Tibial nerve (tissue), 4 donors: ENCODE results near the gene FANCE.

Source experiments
- EP300 ChIP-seq, 2 donors: sonication (generic); formaldehyde crosslinking; IDR thresholded peaks; one replicate each; pipeline ENCODE4 v1.6.1; 2017; ENCODE audit warnings: antibody characterized with exemption in 2 of 2, mild to moderate bottlenecking in 1 of 2
- TF ChIP-seq, protein P1 (sequence below), 5 experiments: fragments of 200-600 bp in 3 of 5; fragments of 450-650 bp in 2 of 5; sonication (generic) in 3 of 5; IDR thresholded peaks; one replicate each; pipeline ENCODE4 v1.5.1; 2016 to 2019; ENCODE audit warnings: antibody characterized with exemption in 5 of 5, mild to moderate bottlenecking in 3 of 5, moderate library complexity in 2 of 5

DNA sequence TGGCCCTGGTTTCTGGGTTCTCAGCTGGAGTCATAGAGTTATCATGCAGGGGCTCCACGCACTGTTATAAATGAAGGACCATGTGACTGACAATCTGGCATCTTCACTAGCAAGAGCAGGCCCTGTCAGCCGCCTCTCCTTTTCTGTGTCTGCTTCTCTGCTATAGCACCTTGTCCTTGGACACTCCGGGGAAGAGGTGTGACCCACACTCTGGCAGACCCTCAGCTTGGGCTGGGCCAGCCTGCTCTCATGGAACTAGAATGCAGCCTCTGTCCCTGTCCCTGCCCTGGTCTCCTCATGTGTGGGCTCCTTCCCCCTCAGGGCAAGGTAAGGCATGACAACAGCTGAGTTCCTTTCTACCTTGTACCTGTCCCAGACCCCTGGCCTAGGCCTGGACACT, 10.9 kb upstream of the FANCE start:
- TF ChIP-seq, protein P1, sequence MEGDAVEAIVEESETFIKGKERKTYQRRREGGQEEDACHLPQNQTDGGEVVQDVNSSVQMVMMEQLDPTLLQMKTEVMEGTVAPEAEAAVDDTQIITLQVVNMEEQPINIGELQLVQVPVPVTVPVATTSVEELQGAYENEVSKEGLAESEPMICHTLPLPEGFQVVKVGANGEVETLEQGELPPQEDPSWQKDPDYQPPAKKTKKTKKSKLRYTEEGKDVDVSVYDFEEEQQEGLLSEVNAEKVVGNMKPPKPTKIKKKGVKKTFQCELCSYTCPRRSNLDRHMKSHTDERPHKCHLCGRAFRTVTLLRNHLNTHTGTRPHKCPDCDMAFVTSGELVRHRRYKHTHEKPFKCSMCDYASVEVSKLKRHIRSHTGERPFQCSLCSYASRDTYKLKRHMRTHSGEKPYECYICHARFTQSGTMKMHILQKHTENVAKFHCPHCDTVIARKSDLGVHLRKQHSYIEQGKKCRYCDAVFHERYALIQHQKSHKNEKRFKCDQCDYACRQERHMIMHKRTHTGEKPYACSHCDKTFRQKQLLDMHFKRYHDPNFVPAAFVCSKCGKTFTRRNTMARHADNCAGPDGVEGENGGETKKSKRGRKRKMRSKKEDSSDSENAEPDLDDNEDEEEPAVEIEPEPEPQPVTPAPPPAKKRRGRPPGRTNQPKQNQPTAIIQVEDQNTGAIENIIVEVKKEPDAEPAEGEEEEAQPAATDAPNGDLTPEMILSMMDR (IDR thresholded peaks at IDR 0.05) = no peak
- TF ChIP-seq EP300 (IDR thresholded peaks at IDR 0.05) = no peak
